HL-60 (cell line): Measurements from ENCODE around the gene UBE2J1.

Source experiments
- DNase-seq, 2 experiments: peaks; one replicate each; pipeline ENCODE4 v3.0.0-alpha.2; 2010 to 2020; ENCODE audit warnings: low read depth in 1 of 2, low spot score in 1 of 2
- H3K27ac ChIP-seq: fragments of 250-450 bp; sonication (Bioruptor Pico); replicated peaks from 2 replicates; pipeline ENCODE4 v1.5.1; 2020; ENCODE audit warnings: mild to moderate bottlenecking, moderate library complexity
- H3K27me3 ChIP-seq: fragments of 250-450 bp; sonication (Bioruptor Pico); 2 replicates; pipeline ENCODE4 v1.5.1; 2021; ENCODE audit warnings: mild to moderate bottlenecking, moderate library complexity; ENCODE audit not compliant: insufficient read depth, poor library complexity, severe bottlenecking
- H3K4me3 ChIP-seq: replicated peaks from 2 replicates; pipeline ENCODE4 v1.5.1; 2011; ENCODE audit warnings: mild to moderate bottlenecking, control low read depth, low read length; ENCODE audit not compliant: insufficient read depth
- CTCF ChIP-seq: IDR thresholded peaks from one replicate; pipeline ENCODE4 v1.5.1; 2011; ENCODE audit warnings: low read length, control low read depth, inconsistent platforms; ENCODE audit not compliant: insufficient read depth
- GABPA ChIP-seq: IDR thresholded peaks from 2 replicates; pipeline ENCODE4 v1.6.1; 2012; ENCODE audit warnings: low read depth
- POLR2AphosphoS5 ChIP-seq: IDR thresholded peaks from 2 replicates; pipeline ENCODE4 v1.6.1; 2012; ENCODE audit warnings: low read depth
- REST ChIP-seq: IDR thresholded peaks from 2 replicates; pipeline ENCODE4 v1.6.1; 2012; ENCODE audit warnings: low read depth; ENCODE audit not compliant: insufficient replicate concordance
- SPI1 ChIP-seq: IDR thresholded peaks from 2 replicates; pipeline ENCODE4 v1.6.1; 2012; ENCODE audit warnings: low read depth, mild to moderate bottlenecking, borderline replicate concordance

Gene UBE2J1

GRCh38 chr6:89320012-89320559 lies 32.4 kb downstream of the UBE2J1 start:
- TF ChIP-seq CTCF (no peak), POLR2AphosphoS5 (no peak), SPI1 (no peak)

GRCh38 chr6:89317067-89317466 lies 35.5 kb downstream of the UBE2J1 start:
- no peak for DNase-seq
- no peak overlapping the region for H3K4me3 ChIP-seq
- no peaks in the 10 kb centered on the region for H3K27me3 ChIP-seq
- TF ChIP-seq CTCF (no peak), POLR2AphosphoS5 (no peak), REST (no peak), SPI1 (no peak), GABPA (no peak)
- H3K27ac ChIP-seq: no peak overlapping the region

More at GRCh38 chr6:89320012-89320559, 32.4 kb downstream of the UBE2J1 start:
- Histone ChIP-seq H3K4me3 (no peak overlapping the region), H3K27ac (peak overlapping the region; percentile 78), H3K27me3 (no peaks in the 10 kb centered on the region)
- DNase-seq: no peak

GRCh38 chr6:89315249-89315885 lies 37.2 kb downstream of the UBE2J1 start, which contains the start of gene GABRR2:
TSS of gene GABRR2 (minus strand) at chr6:89315299. CDS start at chr6:89315165, 134 bp downstream.
- no peak for TF ChIP-seq SPI1
- no peak for TF ChIP-seq GABPA
- TF ChIP-seq POLR2AphosphoS5: no peak
- TF ChIP-seq CTCF: no peak
- TF ChIP-seq REST: no peak
- no peak for DNase-seq
- no peaks in the 10 kb centered on the region for H3K27me3 ChIP-seq
- no peak within 1 kb of the TSS for H3K27ac ChIP-seq
- no peak within 1 kb of the TSS for H3K4me3 ChIP-seq

- TF ChIP-seq REST: no peak
- no peaks in the 10 kb centered on the region for H3K27me3 ChIP-seq
- no peak overlapping the region for H3K27ac ChIP-seq
- H3K4me3 ChIP-seq: no peak overlapping the region
- DNase-seq: no peak
Observed at GRCh38 chr6:89314692-89315091, 37.8 kb downstream of the UBE2J1 start.
